LNCAP (cell line): ENCODE measurements around the gene A3GALT2.

Experiments
- CTCF ChIP-seq: fragments of 450-650 bp; IDR thresholded peaks from 2 replicates; pipeline ENCODE4 v1.5.1; 2017; ENCODE audit warnings: mild to moderate bottlenecking

Gene A3GALT2

DNA sequence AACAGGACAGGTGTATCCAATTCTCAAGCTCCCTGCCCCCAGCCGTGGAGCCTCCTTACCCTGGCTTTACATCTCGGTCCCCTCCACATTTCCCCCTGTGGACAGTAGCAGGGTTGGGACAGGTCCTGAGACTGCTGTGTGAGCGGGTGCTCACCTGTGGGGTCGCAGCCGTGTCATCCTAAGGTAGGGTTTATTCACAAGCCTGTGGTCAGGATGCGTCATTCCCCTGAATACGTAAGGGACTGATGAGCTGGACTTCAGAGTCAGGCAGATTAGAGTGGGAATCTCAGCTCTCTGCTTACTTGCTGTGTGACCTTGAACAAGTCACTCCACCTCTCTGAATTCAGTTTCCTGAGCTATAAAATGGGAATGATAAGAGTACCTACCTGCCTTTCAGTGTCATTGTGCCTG, 46.9 kb downstream of the A3GALT2 start:
- no peak for TF ChIP-seq CTCF

- TF ChIP-seq CTCF = no peak
Observed at GRCh38 chr1:33273406-33273805, 47.5 kb downstream of the A3GALT2 start.

GRCh38 chr1:33272930-33273329, 48.0 kb downstream of the A3GALT2 start:
- TF ChIP-seq CTCF = no peak

GRCh38 chr1:33272509-33272908, 48.4 kb downstream of the A3GALT2 start:
- TF ChIP-seq CTCF = no peak

GRCh38 chr1:33271666-33272505, 49.0 kb downstream of the A3GALT2 start:
- no peak for TF ChIP-seq CTCF

GRCh38 chr1:33270808-33271465, 50.0 kb downstream of the A3GALT2 start:
- TF ChIP-seq CTCF = no peak

DNA sequence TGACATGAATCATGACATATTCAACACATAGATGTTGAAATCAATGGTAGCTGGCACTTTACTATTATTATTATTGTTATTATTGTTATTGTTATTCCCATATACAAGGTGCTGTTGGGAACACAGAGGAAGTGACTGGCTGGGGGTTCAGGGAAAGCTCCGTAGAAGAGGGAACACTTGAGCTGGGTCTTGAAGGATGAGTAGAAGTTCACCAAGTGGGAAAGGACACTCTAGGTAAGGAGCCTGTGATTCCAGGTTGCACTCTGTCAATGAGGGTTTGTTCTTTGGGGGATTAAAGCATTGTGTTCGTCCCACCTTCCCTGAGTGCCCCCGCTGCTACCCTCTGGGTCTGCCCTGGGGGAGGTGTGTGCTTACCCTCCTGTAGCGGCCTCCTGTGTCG, 50.5 kb downstream of the A3GALT2 start:
- no peak for TF ChIP-seq CTCF
